Right ventricle myocardium inferior (tissue), 1 donor: ENCODE measurements around the gene BIN2. TPM values are rescaled to one million over a fixed set of nuclear protein-coding genes. Genes with fewer than 3 reads are reported as not detected.
A peak's percentile ranks its signal among the peaks of the same experiment; 100 is the strongest.

Experiments
- ATAC-seq: fragments of 200-7000 bp; cut with Tn5 transposase; one replicate; pipeline ENCODE4 v1.9.1; 2020; ENCODE audit warnings: mild to moderate bottlenecking, moderate library complexity
- DNase-seq: peaks from one replicate; pipeline ENCODE4 v3.0.0; 2021; ENCODE audit errors: missing footprints
- intact Hi-C: fragments of 100-400 bp; cut with DNase I; formaldehyde crosslinking; loops from one replicate; pipeline ENCODE4 v1.11.0; 2022
- long read RNA-seq: library from polyadenylated mRNA; unstranded; transcript quantifications from one replicate; pipeline ENCODE4 v2.0.0, GENCODE V29; 2021
- total RNA-seq: library from RNA; stranded (reverse); fragmentation: NEBNext Ultra II Directional; extraction: Animal tissue kit (Norgen Biotek cat#: 25700); gene quantifications from one replicate; pipeline ENCODE4 v1.2.1, GENCODE V29; 2021
- donor health status: DM: no; HTN: yes; CAD: no; lungs with severe emphysema.

The BIN2 gene
- 2.0 TPM for total RNA-seq
- long read RNA-seq, partial matches to known transcripts = 0 of 1 reads
- long read RNA-seq, other reads (novel, unspliced or antisense) = 1 of 1 reads

- DNase-seq (peak; percentile 89), ATAC-seq (peak; percentile 64)
- intact Hi-C loops = no loop called here
Observed at GRCh38 chr12:51323966-51324895, at the start of gene BIN2. Gene BIN2, minus strand, starts transcription at chr12:51324174. Its CDS starts 72 bp downstream, at chr12:51324102.

GRCh38 chr12:51373187-51373586 is 49.2 kb upstream of the BIN2 start:
- DNase-seq = no peak
- intact Hi-C loops = no loop called here
- no peak for ATAC-seq

GRCh38 chr12:51372021-51372420 is 48.0 kb upstream of the BIN2 start:
- intact Hi-C loops = no loop called here
- DNase-seq = no peak
- ATAC-seq = no peak

DNA sequence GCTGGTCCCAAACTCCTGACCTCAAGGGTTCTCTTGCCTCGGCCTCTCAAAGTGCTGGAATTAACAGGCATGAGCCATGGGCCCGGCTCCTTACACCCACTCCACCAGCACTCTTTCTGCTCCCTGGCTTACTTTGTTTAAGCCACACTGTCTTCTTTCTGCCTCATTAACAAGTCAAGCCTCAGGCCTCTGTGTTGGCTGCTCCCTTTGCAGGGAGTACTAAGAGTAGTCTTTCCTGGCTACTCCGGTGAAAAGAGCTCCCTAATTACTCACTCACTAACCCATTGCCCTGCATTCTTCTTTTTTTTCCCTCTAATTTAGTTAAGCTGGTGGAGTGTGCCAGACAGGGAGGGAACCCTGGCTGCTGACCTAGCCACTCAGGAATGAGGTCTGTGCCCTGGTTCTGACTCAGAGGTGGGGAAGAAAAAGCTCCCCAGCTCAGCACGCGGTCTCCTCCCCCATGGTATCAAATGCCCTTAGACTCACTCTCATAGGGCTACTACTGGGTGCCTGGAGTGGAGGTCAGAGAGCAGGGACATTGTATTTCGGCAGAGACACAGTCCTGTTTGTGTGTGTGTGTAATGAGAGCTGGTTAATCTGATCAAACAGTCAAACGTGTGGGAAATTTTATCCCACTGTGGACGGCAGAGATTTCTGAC is 47.5 kb upstream of the BIN2 start:
- intact Hi-C loops = no loop called here

GRCh38 chr12:51370667-51371066 is 46.7 kb upstream of the BIN2 start:
- intact Hi-C loops = no loop called here
- DNase-seq = no peak
- ATAC-seq = no peak

More for the DNA sequence above, 47.5 kb upstream of the BIN2 start:
- ATAC-seq = peak; percentile 64
- no peak for DNase-seq

- DNase-seq (no peak), ATAC-seq (no peak)
- intact Hi-C loops = no loop called here
Observed at GRCh38 chr12:51369581-51369980, 45.6 kb upstream of the BIN2 start.

DNA sequence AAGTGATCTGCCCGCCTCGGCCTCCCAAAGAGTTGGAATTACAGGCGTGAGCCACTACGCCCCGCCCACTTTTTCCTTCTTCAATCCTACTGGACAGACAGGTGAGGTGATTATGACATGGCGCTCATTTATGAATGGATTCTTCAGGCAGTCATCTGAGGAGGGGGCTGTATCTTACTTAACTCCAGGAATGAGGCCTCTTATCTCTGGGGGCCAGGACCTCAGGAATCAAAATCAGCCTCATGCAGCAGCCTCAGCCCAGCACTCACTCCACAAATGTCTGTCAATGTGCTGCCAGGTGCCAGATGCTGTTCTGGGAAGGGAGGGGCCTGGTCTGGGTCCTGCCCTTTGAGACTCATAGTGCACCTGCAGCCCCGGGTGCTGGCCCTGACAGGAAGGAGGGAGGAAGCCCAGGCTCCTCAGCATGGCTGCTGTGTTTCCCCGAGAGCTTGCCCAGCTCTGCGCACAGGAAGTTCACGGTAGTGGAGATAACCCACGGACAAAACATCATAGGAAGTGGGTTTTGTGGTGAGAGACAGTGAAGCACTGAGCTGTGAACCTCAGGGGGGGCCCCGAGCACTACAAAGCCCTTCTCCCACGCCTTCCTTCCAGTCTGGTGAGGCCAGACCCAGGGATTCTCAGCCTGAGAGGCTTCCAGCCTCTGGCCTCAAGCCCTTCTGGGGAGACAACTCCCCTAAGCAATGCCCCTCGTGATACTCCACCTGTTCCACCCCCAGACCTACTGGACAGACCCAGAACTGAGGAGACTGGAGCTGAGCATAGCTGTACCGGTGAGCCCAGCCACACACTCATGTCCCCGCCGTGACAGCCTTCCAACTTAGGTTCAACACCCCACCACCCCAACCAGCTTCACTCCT is 44.9 kb upstream of the BIN2 start:
- ATAC-seq (peak; percentile 29), DNase-seq (no peak)
- intact Hi-C loops = no loop called here

- intact Hi-C loops = no loop called here
- no peak for DNase-seq
- no peak for ATAC-seq
Observed at GRCh38 chr12:51365276-51365675, 41.3 kb upstream of the BIN2 start.

GRCh38 chr12:51364001-51364400 is 40.0 kb upstream of the BIN2 start:
- intact Hi-C loops = no loop called here
- ATAC-seq (no peak), DNase-seq (no peak)

GRCh38 chr12:51362747-51363342 is 38.9 kb upstream of the BIN2 start:
- ATAC-seq = no peak
- no peak for DNase-seq
- intact Hi-C loops = no loop called here

- no peak for DNase-seq
- no peak for ATAC-seq
- intact Hi-C loops = no loop called here
Observed at GRCh38 chr12:51362307-51362706, 38.3 kb upstream of the BIN2 start.

DNA sequence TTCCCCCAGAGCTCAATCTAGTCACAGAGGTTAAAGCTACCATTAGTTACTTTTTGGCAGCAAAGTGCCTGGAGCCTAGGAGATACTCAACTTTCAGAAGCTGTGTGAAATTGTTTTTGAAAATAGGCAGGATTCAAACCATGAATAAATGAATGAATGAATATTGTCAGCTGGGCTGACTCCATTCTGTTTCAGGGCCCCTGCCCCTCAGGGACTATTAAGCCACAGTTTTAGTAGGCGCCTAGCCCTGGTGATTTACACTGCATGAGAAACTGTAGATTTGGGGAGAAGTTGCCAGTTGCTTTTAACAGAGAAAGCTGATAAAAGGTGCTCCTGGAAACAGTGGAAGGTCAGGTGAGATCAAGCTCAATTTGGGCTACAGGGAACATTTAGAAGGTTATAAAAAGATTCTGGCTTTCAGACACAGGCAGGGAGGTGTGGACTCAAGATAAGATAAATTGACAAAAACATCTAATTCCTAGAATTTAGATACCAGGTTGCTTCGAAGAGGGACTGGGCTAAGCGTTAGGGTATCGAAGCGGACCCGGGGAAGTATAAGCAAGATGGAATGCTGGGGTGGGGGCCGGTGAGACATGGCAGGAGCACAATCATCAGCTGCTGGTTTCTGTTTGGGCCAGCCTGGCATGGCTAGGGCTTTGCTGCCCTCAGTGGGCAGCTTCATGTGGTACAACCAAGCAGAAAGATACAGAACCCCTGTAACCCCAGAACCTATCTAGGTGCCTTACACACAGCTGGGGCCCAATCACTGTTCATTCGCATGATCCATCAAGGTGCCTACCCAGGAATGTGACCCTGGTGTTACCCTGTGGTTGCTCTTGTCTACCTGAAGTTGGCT is 37.4 kb upstream of the BIN2 start:
- no peak for ATAC-seq
- intact Hi-C loops = no loop called here
- DNase-seq = no peak

DNA sequence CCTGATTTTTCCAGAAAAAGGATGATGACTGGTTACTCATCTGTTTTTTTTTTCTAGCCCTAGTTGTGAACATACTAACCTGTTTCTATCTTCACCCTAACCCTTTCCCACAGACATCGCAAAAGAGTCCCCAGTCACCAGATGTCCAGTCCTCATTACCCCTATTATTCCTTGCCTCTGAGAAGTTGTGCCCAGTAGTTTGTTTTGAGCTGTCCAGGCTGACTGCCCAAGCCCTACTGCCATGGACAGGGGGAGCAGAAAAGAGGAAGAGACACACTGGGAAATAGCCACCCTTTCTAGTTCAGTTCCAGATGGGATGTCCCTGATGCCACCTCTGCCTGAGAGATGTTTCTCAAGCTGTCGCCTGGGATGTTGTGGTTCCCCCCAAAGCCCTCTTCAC is 36.3 kb upstream of the BIN2 start:
- intact Hi-C loops = no loop called here

DNA sequence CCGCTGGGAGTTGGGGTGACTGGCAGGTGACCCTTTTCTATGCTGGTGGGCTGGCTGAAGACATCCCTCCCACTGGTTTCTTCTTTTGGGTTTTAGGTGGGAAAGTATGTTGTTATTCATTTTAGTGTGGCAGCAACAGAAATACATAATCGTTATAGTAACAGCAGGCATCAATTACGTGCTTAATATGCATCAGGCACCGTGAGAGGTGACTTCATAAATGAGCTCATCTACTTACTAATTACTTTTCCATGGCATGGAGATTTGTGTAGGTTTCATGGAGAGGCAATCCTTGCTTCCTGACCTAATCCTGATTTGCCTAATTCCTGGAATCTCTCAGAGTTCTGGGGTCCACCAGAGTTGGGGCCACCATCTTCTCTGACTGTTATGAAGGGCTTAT is 35.9 kb upstream of the BIN2 start:
- DNase-seq = no peak
- ATAC-seq = no peak
- intact Hi-C loops = no loop called here

More for the DNA sequence above, 36.3 kb upstream of the BIN2 start:
- DNase-seq = no peak
- ATAC-seq = no peak

- DNase-seq (no peak), ATAC-seq (no peak)
- intact Hi-C loops = no loop called here
Observed at GRCh38 chr12:51358496-51358895, 34.5 kb upstream of the BIN2 start.

GRCh38 chr12:51357374-51358047 is 33.5 kb upstream of the BIN2 start:
- DNase-seq (no peak), ATAC-seq (no peak)
- intact Hi-C loops = no loop called here

- no peak for DNase-seq
- ATAC-seq = no peak
- intact Hi-C loops = no loop called here
Observed at GRCh38 chr12:51351913-51352532, 28.0 kb upstream of the BIN2 start.
